Fibroblast of the aortic adventitia (primary cell): ENCODE measurements around the gene SYNPO2. TPM values are rescaled to one million over a fixed set of nuclear protein-coding genes. Genes with fewer than 3 reads are reported as not detected.

Source experiments
- DNase-seq: peaks from one replicate; pipeline ENCODE4 v3.0.0-alpha.2; 2010; ENCODE audit warnings: low read depth
- H3K4me3 ChIP-seq: 2 replicates; pipeline ENCODE4 v1.5.1; 2011; ENCODE audit warnings: low read depth, mild to moderate bottlenecking, control low read depth, low read length, moderate library complexity
- total RNA-seq: library from RNA; depleted of rRNA; stranded (reverse); fragments of >200 nt; gene quantifications from 2 replicates; pipeline ENCODE4 v1.2.3, GENCODE V29; 2012; ENCODE audit warnings: low replicate concordance
- TF ChIP-seq, protein P1 (sequence below): IDR thresholded peaks from 2 replicates; pipeline ENCODE4 v1.5.1; 2011; ENCODE audit warnings: mild to moderate bottlenecking, low read length, control low read depth, inconsistent platforms; ENCODE audit not compliant: insufficient read depth

Gene SYNPO2
- total RNA-seq, 1 donor = 3.4 TPM

DNA sequence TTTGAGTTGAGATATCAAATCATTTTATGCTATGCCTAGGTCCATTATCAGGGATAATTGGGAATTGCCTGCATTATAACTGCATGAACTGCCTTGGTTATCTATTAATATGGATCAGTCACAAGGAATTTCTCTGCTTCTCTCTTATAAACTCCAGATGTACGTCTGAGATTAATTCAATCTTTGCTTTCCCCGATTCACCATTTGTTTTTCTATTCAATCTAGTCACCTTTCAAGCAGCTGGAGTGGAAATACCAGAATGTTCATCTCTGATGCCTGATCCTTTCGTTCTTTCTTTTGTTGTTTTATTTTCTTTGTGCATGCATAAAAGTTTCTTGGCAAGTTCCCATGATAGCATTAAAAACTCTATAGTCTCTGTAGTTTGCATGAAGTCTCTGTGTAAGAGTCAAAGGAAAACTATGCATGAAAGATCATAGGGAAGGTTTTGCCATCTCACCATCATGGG, 22.6 kb downstream of the SYNPO2 start:
- TF ChIP-seq, protein P1, sequence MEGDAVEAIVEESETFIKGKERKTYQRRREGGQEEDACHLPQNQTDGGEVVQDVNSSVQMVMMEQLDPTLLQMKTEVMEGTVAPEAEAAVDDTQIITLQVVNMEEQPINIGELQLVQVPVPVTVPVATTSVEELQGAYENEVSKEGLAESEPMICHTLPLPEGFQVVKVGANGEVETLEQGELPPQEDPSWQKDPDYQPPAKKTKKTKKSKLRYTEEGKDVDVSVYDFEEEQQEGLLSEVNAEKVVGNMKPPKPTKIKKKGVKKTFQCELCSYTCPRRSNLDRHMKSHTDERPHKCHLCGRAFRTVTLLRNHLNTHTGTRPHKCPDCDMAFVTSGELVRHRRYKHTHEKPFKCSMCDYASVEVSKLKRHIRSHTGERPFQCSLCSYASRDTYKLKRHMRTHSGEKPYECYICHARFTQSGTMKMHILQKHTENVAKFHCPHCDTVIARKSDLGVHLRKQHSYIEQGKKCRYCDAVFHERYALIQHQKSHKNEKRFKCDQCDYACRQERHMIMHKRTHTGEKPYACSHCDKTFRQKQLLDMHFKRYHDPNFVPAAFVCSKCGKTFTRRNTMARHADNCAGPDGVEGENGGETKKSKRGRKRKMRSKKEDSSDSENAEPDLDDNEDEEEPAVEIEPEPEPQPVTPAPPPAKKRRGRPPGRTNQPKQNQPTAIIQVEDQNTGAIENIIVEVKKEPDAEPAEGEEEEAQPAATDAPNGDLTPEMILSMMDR = no peak
- DNase-seq = peak; percentile 57

DNA sequence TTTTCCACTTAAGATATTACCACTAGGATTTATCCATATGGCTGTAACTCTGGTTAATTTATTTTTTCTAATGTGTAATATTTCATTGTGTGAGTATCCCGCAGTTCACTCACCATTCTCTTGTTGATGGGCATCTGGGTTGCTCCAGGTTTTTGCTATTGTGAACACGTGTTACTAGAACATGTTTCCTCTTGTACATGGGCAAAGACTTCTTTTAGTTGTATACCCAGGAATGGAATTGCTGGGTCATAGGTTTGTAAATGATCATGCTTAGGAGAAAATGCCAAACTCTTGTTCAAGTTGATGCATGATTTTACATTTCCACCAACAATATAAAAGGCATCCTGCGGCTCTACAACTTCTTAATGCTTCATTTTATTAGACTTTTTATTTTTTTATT, 26.8 kb downstream of the SYNPO2 start:
- TF ChIP-seq, protein P1 = no peak
- DNase-seq = no peak
- H3K4me3 ChIP-seq = no peak overlapping the region

More for the DNA sequence above, 22.6 kb downstream of the SYNPO2 start:
- no peak overlapping the region for H3K4me3 ChIP-seq

GRCh38 chr4:118916691-118917289, 28.1 kb downstream of the SYNPO2 start:
- no peak overlapping the region for H3K4me3 ChIP-seq
- no peak for DNase-seq
- TF ChIP-seq, protein P1 = no peak

GRCh38 chr4:118917582-118917981, 28.9 kb downstream of the SYNPO2 start:
- H3K4me3 ChIP-seq = no peak overlapping the region
- DNase-seq = peak; percentile 39
- TF ChIP-seq, protein P1 = no peak

- DNase-seq = peak; percentile 93
- TF ChIP-seq, protein P1 = no peak
- no peak overlapping the region for H3K4me3 ChIP-seq
These were observed 29.7 kb downstream of the SYNPO2 start for GRCh38 chr4:118918388-118918787.

- peak; percentile 65 for DNase-seq
- TF ChIP-seq, protein P1 = no peak
- H3K4me3 ChIP-seq = no peak overlapping the region
These were observed 31.6 kb downstream of the SYNPO2 start for GRCh38 chr4:118920247-118920646.

DNA sequence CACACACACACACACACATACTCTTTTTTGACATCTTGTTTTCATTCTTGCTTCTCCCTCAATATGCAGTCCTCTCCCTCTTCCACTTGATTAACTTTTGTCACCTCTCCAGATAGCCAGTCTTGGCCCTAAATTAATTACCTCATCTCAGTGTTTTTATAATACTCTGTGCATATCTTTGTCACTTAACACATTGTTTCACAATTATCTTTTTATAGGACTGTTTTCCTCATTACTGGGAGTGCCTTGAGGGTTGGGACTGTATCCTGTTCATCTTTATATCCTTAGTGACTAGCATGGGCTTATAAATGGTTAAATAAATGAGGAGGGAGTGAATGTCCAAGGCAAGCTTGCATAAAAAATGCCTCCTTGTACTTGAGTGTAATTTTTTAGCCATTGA, 33.1 kb downstream of the SYNPO2 start:
- DNase-seq = no peak
- TF ChIP-seq, protein P1 = no peak
- no peak overlapping the region for H3K4me3 ChIP-seq
